HCT116 (cell line): ENCODE results near the gene ADCY2. TPM values are rescaled to one million over a fixed set of nuclear protein-coding genes. Genes with fewer than 3 reads are reported as not detected.

Source experiments
- ATAC-seq: fragments of 200-7000 bp; cut with Tn5 transposase; 2 replicates; pipeline ENCODE4 v1.9.1; 2020; ENCODE audit warnings: mild to moderate bottlenecking, moderate library complexity
- BruUV-seq: library from RNA; stranded (reverse); fragments of 400-500 nt; replicated peaks from 2 replicates; lab custom pipeline; 2021; lab: Mats Ljungman, UMichigan
- CTCF ChIA-PET: fragments of 300-600 bp; sonication (Branson Sonifier 250); formaldehyde crosslinking; loops from one replicate; lab custom pipeline; 2021; ENCODE audit warnings: antibody characterized with exemption; lab: Charles Lee
- POLR2A ChIA-PET: fragments of 300-600, 350-600 bp; sonication (Branson Sonifier 250); formaldehyde crosslinking; loops from one replicate; lab custom pipeline; 2021; ENCODE audit warnings: antibody characterized with exemption; lab: Charles Lee
- RAD21 ChIA-PET, 2 experiments: fragments of 300-600 bp; sonication (Branson Sonifier 250); formaldehyde crosslinking; loops; one replicate each; lab custom pipeline; 2023; ENCODE audit warnings: low total read pairs in 2 of 2; ENCODE audit not compliant: uncharacterized antibody in 2 of 2, unreplicated experiment in 2 of 2, low non-redundant PET in 1 of 2; lab: Charles Lee
- DNase-seq: peaks from one replicate; pipeline ENCODE4 v3.0.0-alpha.2; 2010; ENCODE audit warnings: low read depth, low spot score
- H2AFZ ChIP-seq: fragments of 200-600 bp; shearing (Covaris generic), sonication (generic); 2 replicates; pipeline ENCODE4 v1.6.1; 2017; ENCODE audit warnings: low read depth, mixed run types, mixed read lengths, antibody characterized with exemption, low read length; ENCODE audit not compliant: poor library complexity, severe bottlenecking
- H3K27ac ChIP-seq: 2 replicates; pipeline ENCODE4 v1.5.1; 2012; ENCODE audit warnings: low read depth, low read length
- H3K27me3 ChIP-seq: fragments of 200-600 bp; sonication (generic); 2 replicates; pipeline ENCODE4 v1.6.1; 2016; ENCODE audit warnings: mixed run types, low read length, mixed read lengths; ENCODE audit not compliant: insufficient read depth
- H3K36me3 ChIP-seq, 2 experiments: fragments of 200-500 bp in 1 of 2; fragments of 200-600 bp in 1 of 2; sonication (Bioruptor generic) in 1 of 2; sonication (generic) in 1 of 2; 2 replicates each; pipeline versions ENCODE4 v1.5.1 to v1.6.1; 2014 to 2016; ENCODE audit warnings: low read length in 2 of 2, inconsistent platforms in 1 of 2, mixed read lengths in 1 of 2, mixed run types in 1 of 2; ENCODE audit not compliant: insufficient read depth in 2 of 2, control insufficient read depth in 1 of 2
- H3K4me1 ChIP-seq, 2 experiments: fragments of 200-600 bp in 1 of 2; sonication (generic) in 1 of 2; 2 replicates each; pipeline versions ENCODE4 v1.5.1 to v1.6.1; 2012 to 2017; ENCODE audit warnings: low read length in 2 of 2, inconsistent platforms in 1 of 2, mild to moderate bottlenecking in 1 of 2, mixed read lengths in 1 of 2, mixed run types in 1 of 2, moderate library complexity in 1 of 2; ENCODE audit not compliant: insufficient read depth in 2 of 2, control insufficient read depth in 1 of 2
- H3K4me2 ChIP-seq: fragments of 200-600 bp; sonication (generic); 2 replicates; pipeline ENCODE4 v1.6.1; 2017; ENCODE audit warnings: mixed run types, low read length, mixed read lengths
- H3K4me3 ChIP-seq, 2 experiments: fragments of 200-600 bp in 1 of 2; sonication (generic) in 1 of 2; replicated peaks in 1 of 2; 2 replicates each; pipeline ENCODE4 v1.5.1; 2011 to 2016; ENCODE audit warnings: low read length in 2 of 2, control low read depth in 1 of 2, low read depth in 1 of 2, mild to moderate bottlenecking in 1 of 2, mixed read lengths in 1 of 2, mixed run types in 1 of 2
- H3K79me2 ChIP-seq: fragments of 200-600 bp; sonication (generic); 2 replicates; pipeline ENCODE4 v1.6.1; 2017; ENCODE audit warnings: mild to moderate bottlenecking, mixed run types, low read length, moderate library complexity, mixed read lengths; ENCODE audit not compliant: insufficient read depth
- H3K9ac ChIP-seq: fragments of 200-600 bp; sonication (generic); 2 replicates; pipeline ENCODE4 v1.6.1; 2016; ENCODE audit warnings: low read length, mixed read lengths
- H3K9me2 ChIP-seq: fragments of 200-600 bp; sonication (generic), shearing (Covaris generic); 2 replicates; pipeline ENCODE4 v1.6.1; 2017; ENCODE audit warnings: mixed run types, mild to moderate bottlenecking, moderate library complexity; ENCODE audit not compliant: insufficient read depth
- H3K9me3 ChIP-seq, 2 experiments: fragments of 200-500 bp in 1 of 2; fragments of 200-600 bp in 1 of 2; sonication (Bioruptor generic) in 1 of 2; sonication (generic) in 1 of 2; 2 replicates each; pipeline ENCODE4 v1.6.1; 2014 to 2017; ENCODE audit warnings: low read length in 2 of 2, mixed read lengths in 2 of 2, inconsistent platforms in 1 of 2, low read depth in 1 of 2, mild to moderate bottlenecking in 1 of 2, mixed run types in 1 of 2, moderate library complexity in 1 of 2; ENCODE audit not compliant: control insufficient read depth in 1 of 2, insufficient read depth in 1 of 2
- H4K20me1 ChIP-seq: fragments of 200-600 bp; sonication (generic), shearing (Covaris generic); 2 replicates; pipeline ENCODE4 v1.6.1; 2017; ENCODE audit warnings: mixed run types, mild to moderate bottlenecking, moderate library complexity; ENCODE audit not compliant: insufficient read depth
- ATF3 ChIP-seq: IDR thresholded peaks from 2 replicates; pipeline ENCODE4 v1.6.1; 2012
- CEBPB ChIP-seq: IDR thresholded peaks from 2 replicates; pipeline ENCODE4 v1.6.1; 2012; ENCODE audit warnings: low read depth
- CTCF ChIP-seq, 3 experiments: fragments of 200-600 bp in 1 of 3; sonication (generic) in 1 of 3; IDR thresholded peaks in 2 of 3; conservative IDR thresholded peaks in 1 of 3; 2 replicates each; pipeline ENCODE4 v1.5.1; 2012 to 2017; ENCODE audit warnings: low read depth in 2 of 3, low read length in 2 of 3, antibody characterized with exemption in 1 of 3, borderline replicate concordance in 1 of 3, control low read depth in 1 of 3, mild to moderate bottlenecking in 1 of 3, mixed read lengths in 1 of 3, mixed run types in 1 of 3, moderate library complexity in 1 of 3; ENCODE audit not compliant: insufficient read depth in 1 of 3
- EGR1 ChIP-seq: IDR thresholded peaks from 2 replicates; pipeline ENCODE4 v1.6.1; 2012; ENCODE audit warnings: low read depth
- ELF1 ChIP-seq: IDR thresholded peaks from 2 replicates; pipeline ENCODE4 v1.6.1; 2012; ENCODE audit warnings: low read depth, borderline replicate concordance
- EZH2phosphoT487 ChIP-seq: fragments of 200-600 bp; IDR thresholded peaks from 2 replicates; pipeline ENCODE4 v1.6.1; 2018; ENCODE audit warnings: antibody characterized with exemption, borderline replicate concordance
- POLR2A ChIP-seq: IDR thresholded peaks from 2 replicates; pipeline ENCODE4 v1.7.0; 2011; ENCODE audit warnings: borderline replicate concordance; ENCODE audit not compliant: insufficient read depth, insufficient read length; ENCODE audit errors: extremely low read depth
- POLR2AphosphoS5 ChIP-seq: IDR thresholded peaks from 2 replicates; pipeline ENCODE4 v1.6.1; 2011; ENCODE audit warnings: mild to moderate bottlenecking, low read depth, low read length, moderate library complexity
- RAD21 ChIP-seq: IDR thresholded peaks from 2 replicates; pipeline ENCODE4 v1.6.1; 2012; ENCODE audit warnings: low read depth, mild to moderate bottlenecking
- SIN3A ChIP-seq: IDR thresholded peaks from 2 replicates; pipeline ENCODE4 v1.6.1; 2012; ENCODE audit warnings: low read depth
- SP1 ChIP-seq: IDR thresholded peaks from 2 replicates; pipeline ENCODE4 v1.6.1; 2012; ENCODE audit warnings: low read depth
- SRF ChIP-seq: IDR thresholded peaks from 2 replicates; pipeline ENCODE4 v1.6.1; 2012; ENCODE audit warnings: low read depth
- TCF7L2 ChIP-seq: IDR thresholded peaks from 2 replicates; pipeline ENCODE4 v1.7.0; 2011; ENCODE audit warnings: borderline replicate concordance, inconsistent platforms; ENCODE audit not compliant: insufficient read depth, insufficient read length; ENCODE audit errors: extremely low read depth
- ZBTB33 ChIP-seq: IDR thresholded peaks from 2 replicates; pipeline ENCODE4 v1.6.1; 2011; ENCODE audit warnings: mild to moderate bottlenecking, low read length, moderate library complexity; ENCODE audit not compliant: insufficient replicate concordance; ENCODE audit errors: extremely low read depth
- ZFX ChIP-seq: fragments of 450-650 bp; IDR thresholded peaks from 2 replicates; pipeline ENCODE4 v1.6.1; 2017
- ZNF274 ChIP-seq: fragments of 200-500 bp; sonication (Bioruptor generic); IDR thresholded peaks from 2 replicates; pipeline ENCODE4 v1.6.1; 2014; ENCODE audit warnings: mild to moderate bottlenecking, low read depth, low read length, inconsistent platforms
- intact Hi-C: fragments of 100-400 bp; cut with micrococcal nuclease; formaldehyde crosslinking; loops from 2 replicates; pipeline ENCODE4 v1.10.0; 2022
- total RNA-seq: library from RNA; stranded (reverse); gene quantifications from one replicate; pipeline ENCODE4 v1.2.1, GENCODE V29; 2021; ENCODE audit not compliant: unreplicated experiment
- TF ChIP-seq, protein P1 (sequence below): IDR thresholded peaks from 2 replicates; pipeline ENCODE4 v1.6.1; 2012

ADCY2 gene
- total RNA-seq, 1 experiment from 2014 or later = 0.15 TPM

GRCh38 chr5:7540736-7541485 is 145.0 kb downstream of the ADCY2 start:
- no TSS peak for BruUV-seq
- Histone ChIP-seq H4K20me1 (no peaks in the 10 kb centered on the region), H3K4me1 (no peaks in the 10 kb centered on the region), H3K9ac (no peak overlapping the region), H3K79me2 (no peaks in the 10 kb centered on the region), H3K27ac (no peak overlapping the region), H3K9me2 (no peaks in the 10 kb centered on the region), H2AFZ (no peak overlapping the region), H3K4me3 (no peak overlapping the region), H3K4me2 (no peak overlapping the region), H3K36me3 (no peaks in the 10 kb centered on the region), H3K9me3 (peaks cover 12 to 20% of the 10 kb centered on the region in 2 experiments; a peak in 2 of 4 replicates), H3K27me3 (no peaks in the 10 kb centered on the region)
- TF ChIP-seq TCF7L2 (no peak), EZH2phosphoT487 (no peak)
- ChIA-PET RAD21 (no interaction called here), CTCF (no interaction called here), POLR2A (no interaction called here)
- DNase-seq = no peak
- no peak for ATAC-seq
- intact Hi-C loops = no loop called here

GRCh38 chr5:7541898-7542297 is 146.0 kb downstream of the ADCY2 start:
- Histone ChIP-seq H3K9me3 (peaks cover 15% of the 10 kb centered on the region in 2 experiments; a peak in 2 of 4 replicates), H3K36me3 (no peaks in the 10 kb centered on the region), H4K20me1 (no peaks in the 10 kb centered on the region), H3K27ac (no peak overlapping the region), H3K9ac (no peak overlapping the region), H3K4me2 (no peak overlapping the region), H3K4me3 (no peak overlapping the region), H3K27me3 (no peaks in the 10 kb centered on the region), H2AFZ (no peak overlapping the region), H3K4me1 (no peaks in the 10 kb centered on the region), H3K9me2 (no peaks in the 10 kb centered on the region), H3K79me2 (no peaks in the 10 kb centered on the region)
- RAD21 ChIA-PET = no interaction called here
- ATAC-seq = no peak
- CTCF ChIA-PET = no interaction called here
- no peak for DNase-seq
- BruUV-seq = no TSS peak
- intact Hi-C loops = no loop called here
- POLR2A ChIA-PET = no interaction called here
- TF ChIP-seq ELF1 = no peak
- no peak for TF ChIP-seq EGR1
- TF ChIP-seq SIN3A = no peak
- TF ChIP-seq ZFX = no peak
- no peak for TF ChIP-seq SRF
- no peak for TF ChIP-seq POLR2A
- TF ChIP-seq SP1 = no peak
- no peak for TF ChIP-seq RAD21
- TF ChIP-seq CTCF (IDR thresholded peaks at IDR 0.05 in 2 of 3, conservative IDR thresholded peaks at IDR 0.05 in 1 of 3; ENCODE audit: borderline replicate concordance in 1 of 3, insufficient read depth in 1 of 3, low read depth in 2 of 3, low read length in 2 of 3) = no peak
- TF ChIP-seq CEBPB = no peak
- TF ChIP-seq, protein P1, sequence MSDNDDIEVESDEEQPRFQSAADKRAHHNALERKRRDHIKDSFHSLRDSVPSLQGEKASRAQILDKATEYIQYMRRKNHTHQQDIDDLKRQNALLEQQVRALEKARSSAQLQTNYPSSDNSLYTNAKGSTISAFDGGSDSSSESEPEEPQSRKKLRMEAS = no peak
- TF ChIP-seq ATF3 = no peak
- TF ChIP-seq EZH2phosphoT487 = no peak
- no peak for TF ChIP-seq POLR2AphosphoS5
- TF ChIP-seq ZBTB33 = no peak
- TF ChIP-seq ZNF274 = no peak
